Body of pancreas (tissue), 4 donors: ENCODE data around the gene NOL12.

Experiments
- POLR2A ChIP-seq, 3 donors: fragments of 450-650 bp; IDR thresholded peaks; one replicate each; pipeline ENCODE4 v1.6.1; 2016; ENCODE audit warnings: antibody characterized with exemption in 3 of 3, mild to moderate bottlenecking in 2 of 3
- TF ChIP-seq, protein P1 (sequence below), 7 experiments: fragments of 450-650 bp in 4 of 7; fragments of 200-600 bp in 3 of 7; sonication (generic) in 3 of 7; IDR thresholded peaks; one replicate each; pipeline ENCODE4 v1.5.1; 2016 to 2019; ENCODE audit warnings: antibody characterized with exemption in 7 of 7

DNA sequence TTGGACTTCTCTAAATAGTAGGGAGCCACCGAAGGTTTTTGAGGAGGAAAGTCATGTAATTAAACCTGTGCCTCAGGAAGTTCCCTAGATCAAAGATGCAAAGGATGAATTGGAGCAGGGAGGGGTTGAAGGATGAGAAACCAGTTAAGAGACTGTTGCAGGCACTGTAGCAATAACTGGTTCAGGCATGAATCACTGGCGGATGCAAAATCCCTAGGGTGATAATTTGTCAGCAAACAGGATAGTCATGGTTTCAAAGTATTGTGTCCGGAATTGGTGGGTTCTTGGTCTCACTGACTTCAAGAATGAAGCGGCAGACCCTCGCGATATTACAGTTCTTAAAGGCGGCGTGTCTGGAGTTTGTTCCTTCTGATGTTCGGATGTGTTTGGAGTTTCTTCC is 30.6 kb downstream of the NOL12 start:
- TF ChIP-seq, protein P1, sequence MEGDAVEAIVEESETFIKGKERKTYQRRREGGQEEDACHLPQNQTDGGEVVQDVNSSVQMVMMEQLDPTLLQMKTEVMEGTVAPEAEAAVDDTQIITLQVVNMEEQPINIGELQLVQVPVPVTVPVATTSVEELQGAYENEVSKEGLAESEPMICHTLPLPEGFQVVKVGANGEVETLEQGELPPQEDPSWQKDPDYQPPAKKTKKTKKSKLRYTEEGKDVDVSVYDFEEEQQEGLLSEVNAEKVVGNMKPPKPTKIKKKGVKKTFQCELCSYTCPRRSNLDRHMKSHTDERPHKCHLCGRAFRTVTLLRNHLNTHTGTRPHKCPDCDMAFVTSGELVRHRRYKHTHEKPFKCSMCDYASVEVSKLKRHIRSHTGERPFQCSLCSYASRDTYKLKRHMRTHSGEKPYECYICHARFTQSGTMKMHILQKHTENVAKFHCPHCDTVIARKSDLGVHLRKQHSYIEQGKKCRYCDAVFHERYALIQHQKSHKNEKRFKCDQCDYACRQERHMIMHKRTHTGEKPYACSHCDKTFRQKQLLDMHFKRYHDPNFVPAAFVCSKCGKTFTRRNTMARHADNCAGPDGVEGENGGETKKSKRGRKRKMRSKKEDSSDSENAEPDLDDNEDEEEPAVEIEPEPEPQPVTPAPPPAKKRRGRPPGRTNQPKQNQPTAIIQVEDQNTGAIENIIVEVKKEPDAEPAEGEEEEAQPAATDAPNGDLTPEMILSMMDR (IDR thresholded peaks at IDR 0.05) = no peak
- no peak for TF ChIP-seq POLR2A (IDR thresholded peaks at IDR 0.05)
